H1 (cell line): Measurements from ENCODE around the gene WDR81. TPM values are rescaled to one million over a fixed set of nuclear protein-coding genes. Genes with fewer than 3 reads are reported as not detected.

Experiments
- BACH1 ChIP-seq: IDR thresholded peaks from 2 replicates; pipeline ENCODE4 v1.6.1; 2012; ENCODE audit warnings: low read length, improper control_type of control experiment
- CHD1 ChIP-seq: IDR thresholded peaks from 2 replicates; pipeline ENCODE4 v1.6.1; 2012; ENCODE audit warnings: low read depth, low read length, improper control_type of control experiment
- EP300 ChIP-seq, 2 experiments: IDR thresholded peaks; 1 replicate in 1 of 2; 2 replicates in 1 of 2; pipeline ENCODE4 v1.6.1; 2011 to 2012; ENCODE audit warnings: low read depth in 2 of 2, low read length in 2 of 2, mild to moderate bottlenecking in 2 of 2, borderline replicate concordance in 1 of 2, inconsistent platforms in 1 of 2, moderate library complexity in 1 of 2
- RBBP5 ChIP-seq: IDR thresholded peaks from 2 replicates; pipeline ENCODE4 v1.7.1; 2012; ENCODE audit warnings: low read depth, mild to moderate bottlenecking, inconsistent platforms, low read length, moderate library complexity, borderline replicate concordance
- SIX5 ChIP-seq: IDR thresholded peaks from 2 replicates; pipeline ENCODE4 v1.6.1; 2011; ENCODE audit warnings: mild to moderate bottlenecking, low read depth, low read length
- TCF12 ChIP-seq: IDR thresholded peaks from 2 replicates; pipeline ENCODE4 v1.6.1; 2011; ENCODE audit warnings: low read depth, mild to moderate bottlenecking, low read length
- polyA plus RNA-seq, 7 experiments: library from polyadenylated mRNA; depleted of rRNA in 3 of 7; stranded (reverse) in 5 of 7; unstranded in 2 of 7; fragments of >200 nt in 5 of 7; fragments of 200-250 nt in 2 of 7; gene quantifications; 1 replicate in 5 of 7; 2 replicates in 1 of 7; 4 replicates in 1 of 7; pipeline versions ENCODE4 v1.2.1 to v1.2.3, GENCODE V29; 2011 to 2013; ENCODE audit warnings: missing spikeins in 2 of 7, mixed read lengths in 2 of 7
- total RNA-seq: library from RNA; stranded (reverse); fragmentation: NEBNext Ultra II Directional; extraction: Animal tissue kit (Norgen Biotek cat#: 25700); gene quantifications from 2 replicates; pipeline ENCODE4 v1.2.1, GENCODE V29; 2021

WDR81 gene
- total and polyA plus RNA-seq, 2 of the 8 experiments (the other 6 are each of a cell fraction or from before 2014, with no cell fraction given): 9.1 to 12.3 TPM

DNA sequence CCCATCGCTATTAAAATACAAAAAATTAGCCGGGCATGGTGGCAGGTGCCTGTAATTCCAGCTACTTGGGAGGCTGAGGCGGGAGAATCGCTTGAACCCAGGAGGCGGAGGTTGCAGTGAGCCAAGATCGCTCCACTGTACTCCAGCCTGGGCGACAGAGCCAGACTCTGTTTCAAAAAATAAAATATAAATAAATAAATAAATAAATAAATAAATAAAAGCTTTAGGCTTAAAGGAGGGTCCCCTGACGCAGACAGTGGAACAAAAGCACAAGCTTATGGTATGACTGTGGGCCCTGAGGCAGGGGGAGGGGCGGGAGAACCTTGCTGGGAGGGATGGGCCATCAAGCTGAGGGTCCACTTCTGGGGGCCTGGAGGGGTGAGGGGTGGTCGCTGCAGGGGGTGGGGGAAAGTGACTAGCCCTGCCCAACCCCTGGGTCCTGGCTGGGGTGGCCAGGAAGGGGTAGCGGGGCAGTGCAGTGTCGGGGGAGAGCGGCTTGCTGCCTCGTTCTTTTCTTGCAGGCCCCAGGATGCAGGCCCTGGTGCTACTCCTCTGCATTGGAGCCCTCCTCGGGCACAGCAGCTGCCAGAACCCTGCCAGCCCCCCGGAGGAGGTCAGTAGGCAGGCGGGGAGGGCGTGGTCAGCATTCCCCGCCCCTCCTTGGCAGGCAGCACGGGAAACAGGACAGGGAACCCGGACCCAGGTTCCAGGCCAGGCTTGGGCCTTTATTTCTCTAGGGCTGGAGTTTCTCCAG is 42.1 kb downstream of the WDR81 start (continued):
- TF ChIP-seq RBBP5: no peak
- no peak for TF ChIP-seq SIX5
- no peak for TF ChIP-seq EP300 (IDR thresholded peaks at IDR 0.05; ENCODE audit: borderline replicate concordance in 1 of 2, low read depth in 2 of 2, low read length in 2 of 2)
- TF ChIP-seq TCF12: no peak
- no peak for TF ChIP-seq CHD1
- no peak for TF ChIP-seq BACH1
